Astrocyte (in vitro differentiated cells and primary cell): ENCODE results near the gene EPN2. TPM values are rescaled to one million over a fixed set of nuclear protein-coding genes. Genes with fewer than 3 reads are reported as not detected.

ENCODE experiments used
- DNase-seq: peaks from one replicate; pipeline ENCODE4 v3.0.0-alpha.2; 2010; ENCODE audit warnings: low read depth
- FAIRE-seq: peaks from 2 replicates; lab custom pipeline; 2011; peaks lifted over from hg19 to GRCh38; lab: Jason Lieb, UNC
- H2AFZ ChIP-seq: 2 replicates; pipeline ENCODE4 v1.6.0; 2012; ENCODE audit warnings: low read depth, low read length, inconsistent platforms
- H3K27ac ChIP-seq: 2 replicates; pipeline ENCODE4 v1.5.1; 2011; ENCODE audit warnings: low read depth, low read length, inconsistent platforms
- H3K27me3 ChIP-seq: 2 replicates; pipeline ENCODE4 v1.6.0; 2011; ENCODE audit warnings: low read length, inconsistent platforms; ENCODE audit not compliant: insufficient read depth
- H3K36me3 ChIP-seq: 2 replicates; pipeline ENCODE4 v1.5.1; 2011; ENCODE audit warnings: low read length, inconsistent platforms; ENCODE audit not compliant: insufficient read depth
- H3K4me1 ChIP-seq: 2 replicates; pipeline ENCODE4 v1.5.1; 2011; ENCODE audit warnings: low read length, inconsistent platforms; ENCODE audit not compliant: insufficient read depth
- H3K4me2 ChIP-seq: 2 replicates; pipeline ENCODE4 v1.6.0; 2012; ENCODE audit warnings: low read length, inconsistent platforms
- H3K4me3 ChIP-seq: 2 replicates; pipeline ENCODE4 v1.5.1; 2011; ENCODE audit warnings: low read depth, mild to moderate bottlenecking, low read length, inconsistent platforms; ENCODE audit not compliant: insufficient read depth
- H3K79me2 ChIP-seq: 2 replicates; pipeline ENCODE4 v1.6.0; 2012; ENCODE audit warnings: mild to moderate bottlenecking, low read length, inconsistent platforms; ENCODE audit not compliant: insufficient read depth
- H3K9ac ChIP-seq: 2 replicates; pipeline ENCODE4 v1.6.0; 2012; ENCODE audit warnings: mild to moderate bottlenecking, low read length, inconsistent platforms
- H3K9me3 ChIP-seq: 2 replicates; pipeline ENCODE4 v1.5.1; 2012; ENCODE audit warnings: low read depth, mild to moderate bottlenecking, low read length, inconsistent platforms; ENCODE audit not compliant: insufficient read depth
- H4K20me1 ChIP-seq: 2 replicates; pipeline ENCODE4 v1.6.0; 2012; ENCODE audit warnings: low read length, inconsistent platforms; ENCODE audit not compliant: insufficient read depth
- H3K27ac Mint-ChIP-seq: one replicate; pipeline ENCODE4 v1.8.0; 2021; ENCODE audit warnings: mild to moderate bottlenecking, mixed read lengths; ENCODE audit not compliant: unreplicated experiment
- H3K27me3 Mint-ChIP-seq: one replicate; pipeline ENCODE4 v1.8.0; 2021; ENCODE audit warnings: low read depth, mixed read lengths; ENCODE audit not compliant: unreplicated experiment
- H3K36me3 Mint-ChIP-seq: one replicate; pipeline ENCODE4 v1.8.0; 2021; ENCODE audit warnings: low read depth, mixed read lengths; ENCODE audit not compliant: unreplicated experiment
- H3K4me1 Mint-ChIP-seq: one replicate; pipeline ENCODE4 v1.8.0; 2021; ENCODE audit warnings: low read depth, mixed read lengths; ENCODE audit not compliant: unreplicated experiment
- H3K4me3 Mint-ChIP-seq: one replicate; pipeline ENCODE4 v1.8.0; 2021; ENCODE audit warnings: mild to moderate bottlenecking, moderate library complexity, mixed read lengths; ENCODE audit not compliant: unreplicated experiment
- H3K9me3 Mint-ChIP-seq: one replicate; pipeline ENCODE4 v1.8.0; 2021; ENCODE audit warnings: mild to moderate bottlenecking, mixed read lengths; ENCODE audit not compliant: unreplicated experiment
- EZH2 ChIP-seq: IDR thresholded peaks from 2 replicates; pipeline ENCODE4 v1.6.1; 2012; ENCODE audit warnings: mild to moderate bottlenecking, low read length, inconsistent platforms; ENCODE audit not compliant: insufficient read depth
- total RNA-seq: library from RNA; stranded (reverse); gene quantifications from 2 replicates; pipeline ENCODE4 v1.2.1, GENCODE V29; 2021
- TF ChIP-seq, protein P1 (sequence below): IDR thresholded peaks from 2 replicates; pipeline ENCODE4 v1.5.1; 2011; ENCODE audit warnings: low read depth, mild to moderate bottlenecking, inconsistent platforms, low read length, moderate library complexity; ENCODE audit not compliant: insufficient read depth

Gene EPN2
- total RNA-seq, 1 donor from 2014 or later = 48.7 TPM

DNA sequence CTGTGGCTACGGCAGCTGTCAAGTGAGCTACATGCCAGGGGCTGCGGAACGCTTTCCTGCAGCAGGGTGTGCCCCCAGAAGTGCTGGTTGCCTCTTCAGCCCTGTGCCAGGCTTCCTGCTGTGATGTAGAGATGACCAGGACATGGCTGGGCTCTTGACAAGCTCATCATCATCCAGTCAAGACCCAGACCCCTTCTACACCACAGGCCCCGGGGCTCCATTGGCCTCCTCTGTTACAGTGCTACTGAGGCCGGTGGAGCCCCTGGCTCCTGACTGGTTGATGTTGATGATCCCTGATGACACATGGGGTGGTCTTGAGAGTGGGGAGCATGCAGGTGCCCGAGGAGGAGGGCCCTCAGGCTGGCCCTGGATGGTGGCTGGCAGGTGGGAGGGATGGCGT is 75.2 kb downstream of the EPN2 start:
- no peak overlapping the region for H3K4me2 ChIP-seq
- Mint-ChIP-seq H3K36me3 (peaks cover 20% of the 10 kb centered on the region), H3K27ac (no peak overlapping the region), H3K27me3 (peaks cover 2% of the 10 kb centered on the region), H3K4me3 (no peak overlapping the region), H3K9me3 (no peaks in the 10 kb centered on the region), H3K4me1 (peaks cover 13% of the 10 kb centered on the region)
- no peak overlapping the region for H3K27ac ChIP-seq
- H4K20me1 ChIP-seq = peaks cover 16% of the 10 kb centered on the region
- TF ChIP-seq, protein P1, sequence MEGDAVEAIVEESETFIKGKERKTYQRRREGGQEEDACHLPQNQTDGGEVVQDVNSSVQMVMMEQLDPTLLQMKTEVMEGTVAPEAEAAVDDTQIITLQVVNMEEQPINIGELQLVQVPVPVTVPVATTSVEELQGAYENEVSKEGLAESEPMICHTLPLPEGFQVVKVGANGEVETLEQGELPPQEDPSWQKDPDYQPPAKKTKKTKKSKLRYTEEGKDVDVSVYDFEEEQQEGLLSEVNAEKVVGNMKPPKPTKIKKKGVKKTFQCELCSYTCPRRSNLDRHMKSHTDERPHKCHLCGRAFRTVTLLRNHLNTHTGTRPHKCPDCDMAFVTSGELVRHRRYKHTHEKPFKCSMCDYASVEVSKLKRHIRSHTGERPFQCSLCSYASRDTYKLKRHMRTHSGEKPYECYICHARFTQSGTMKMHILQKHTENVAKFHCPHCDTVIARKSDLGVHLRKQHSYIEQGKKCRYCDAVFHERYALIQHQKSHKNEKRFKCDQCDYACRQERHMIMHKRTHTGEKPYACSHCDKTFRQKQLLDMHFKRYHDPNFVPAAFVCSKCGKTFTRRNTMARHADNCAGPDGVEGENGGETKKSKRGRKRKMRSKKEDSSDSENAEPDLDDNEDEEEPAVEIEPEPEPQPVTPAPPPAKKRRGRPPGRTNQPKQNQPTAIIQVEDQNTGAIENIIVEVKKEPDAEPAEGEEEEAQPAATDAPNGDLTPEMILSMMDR = no peak
- no peak for TF ChIP-seq EZH2
- H3K36me3 ChIP-seq = peaks cover 6% of the 10 kb centered on the region
- FAIRE-seq (no peak), DNase-seq (no peak)
- peaks cover 7% of the 10 kb centered on the region for H3K79me2 ChIP-seq
- H3K9ac ChIP-seq = no peak overlapping the region
- H3K4me3 ChIP-seq = no peak overlapping the region
- H3K9me3 ChIP-seq = no peaks in the 10 kb centered on the region
- H2AFZ ChIP-seq = no peak overlapping the region
- peaks cover 22% of the 10 kb centered on the region for H3K4me1 ChIP-seq
- H3K27me3 ChIP-seq = no peaks in the 10 kb centered on the region

DNA sequence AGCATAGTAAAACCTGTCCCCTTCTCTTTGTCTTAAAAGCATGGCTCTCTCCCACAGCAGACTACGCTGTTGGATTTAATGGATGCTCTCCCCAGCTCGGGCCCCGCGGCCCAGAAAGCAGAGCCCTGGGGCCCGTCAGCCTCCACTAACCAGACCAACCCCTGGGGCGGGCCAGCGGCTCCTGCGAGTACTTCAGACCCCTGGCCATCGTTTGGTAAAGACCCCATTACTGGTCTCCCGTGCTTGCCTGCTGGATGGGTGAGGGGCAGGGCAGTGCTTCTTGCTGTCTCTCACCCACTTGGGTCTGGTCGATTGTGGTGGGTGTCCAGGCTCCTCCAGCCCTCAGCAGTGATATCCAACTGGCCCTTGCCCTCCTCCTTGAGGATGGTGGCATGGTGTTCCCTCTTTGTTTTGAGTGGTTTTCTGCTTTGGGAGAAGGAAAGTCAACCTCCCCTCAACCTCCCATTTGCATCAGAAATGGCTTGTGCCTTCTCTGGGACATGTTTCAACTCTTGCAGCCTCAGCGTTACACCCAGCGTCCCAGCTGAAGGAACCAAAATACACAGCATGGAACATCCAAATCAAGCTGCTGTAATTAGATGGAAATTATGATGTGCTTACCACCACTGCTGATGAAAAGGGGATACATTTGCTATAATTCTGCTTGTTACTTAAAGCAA is 76.0 kb downstream of the EPN2 start:
- Mint-ChIP-seq H3K27me3 (peaks cover 2% of the 10 kb centered on the region), H3K4me1 (peaks cover 18% of the 10 kb centered on the region)

More for the DNA sequence above, 76.0 kb downstream of the EPN2 start:
- TF ChIP-seq, protein P1 = no peak
- no peak for TF ChIP-seq EZH2
- no peak overlapping the region for H3K27ac ChIP-seq
- no peak overlapping the region for H2AFZ ChIP-seq
- H3K27me3 ChIP-seq = no peaks in the 10 kb centered on the region
- peaks cover 7% of the 10 kb centered on the region for H3K79me2 ChIP-seq
- FAIRE-seq (no peak), DNase-seq (no peak)
- no peak overlapping the region for H3K9ac ChIP-seq
- no peak overlapping the region for H3K4me3 Mint-ChIP-seq
- no peaks in the 10 kb centered on the region for H3K9me3 Mint-ChIP-seq
- peaks cover 6% of the 10 kb centered on the region for H3K36me3 ChIP-seq
- H3K9me3 ChIP-seq = no peaks in the 10 kb centered on the region
- peaks cover 21% of the 10 kb centered on the region for H3K36me3 Mint-ChIP-seq
- peaks cover 13% of the 10 kb centered on the region for H4K20me1 ChIP-seq
- H3K27ac Mint-ChIP-seq = no peak overlapping the region
- H3K4me2 ChIP-seq = no peak overlapping the region
- peaks cover 29% of the 10 kb centered on the region for H3K4me1 ChIP-seq
- no peak overlapping the region for H3K4me3 ChIP-seq
